Endothelial cell (in vitro differentiated cells): ENCODE results near the gene NRIP2. TPM values are rescaled to one million over a fixed set of nuclear protein-coding genes. Genes with fewer than 3 reads are reported as not detected.

ENCODE experiments used
- DNase-seq: peaks from one replicate; pipeline ENCODE4 v3.0.0; 2021; ENCODE audit warnings: low spot score
- H3K27ac Mint-ChIP-seq: one replicate; pipeline ENCODE4 v1.8.0; 2021; ENCODE audit warnings: mixed read lengths, inconsistent platforms; ENCODE audit not compliant: unreplicated experiment
- H3K27me3 Mint-ChIP-seq: one replicate; pipeline ENCODE4 v1.8.0; 2021; ENCODE audit warnings: mild to moderate bottlenecking, moderate library complexity, mixed read lengths, inconsistent platforms; ENCODE audit not compliant: unreplicated experiment
- H3K36me3 Mint-ChIP-seq: one replicate; pipeline ENCODE4 v1.8.0; 2021; ENCODE audit warnings: mild to moderate bottlenecking, low read depth, mixed read lengths, inconsistent platforms; ENCODE audit not compliant: unreplicated experiment
- H3K4me1 Mint-ChIP-seq: one replicate; pipeline ENCODE4 v1.8.0; 2021; ENCODE audit warnings: mild to moderate bottlenecking, mixed read lengths, inconsistent platforms; ENCODE audit not compliant: unreplicated experiment
- H3K4me3 Mint-ChIP-seq: one replicate; pipeline ENCODE4 v1.8.0; 2021; ENCODE audit warnings: mild to moderate bottlenecking, mixed read lengths, inconsistent platforms; ENCODE audit not compliant: unreplicated experiment
- H3K9me3 Mint-ChIP-seq: one replicate; pipeline ENCODE4 v1.8.0; 2021; ENCODE audit warnings: mixed read lengths, inconsistent platforms; ENCODE audit not compliant: unreplicated experiment
- CTCF ChIP-seq: fragments of 200-600 bp; sonication (generic); IDR thresholded peaks from one replicate; pipeline ENCODE4 v1.5.0; 2021; ENCODE audit warnings: antibody characterized with exemption; ENCODE audit not compliant: unreplicated experiment
- total RNA-seq: library from RNA; stranded (reverse); fragmentation: NEBNext Ultra II Directional; extraction: Animal tissue kit (Norgen Biotek cat#: 25700); gene quantifications from one replicate; pipeline ENCODE4 v1.2.1, GENCODE V29; 2021; ENCODE audit not compliant: unreplicated experiment

The NRIP2 gene
- total RNA-seq, 1 donor from 2014 or later, result 0.13 TPM

- H3K36me3 Mint-ChIP-seq, result peaks cover 10% of the 10 kb centered on the region
- DNase-seq, result no peak
- no peak for TF ChIP-seq CTCF
- peaks cover 6% of the 10 kb centered on the region for H3K27me3 Mint-ChIP-seq
- H3K4me1 Mint-ChIP-seq, result no peaks in the 10 kb centered on the region
- no peak overlapping the region for H3K27ac Mint-ChIP-seq
- no peak overlapping the region for H3K4me3 Mint-ChIP-seq
- no peaks in the 10 kb centered on the region for H3K9me3 Mint-ChIP-seq
Observed at GRCh38 chr12:2858944-2859421, 24.1 kb upstream of the NRIP2 start.

DNA sequence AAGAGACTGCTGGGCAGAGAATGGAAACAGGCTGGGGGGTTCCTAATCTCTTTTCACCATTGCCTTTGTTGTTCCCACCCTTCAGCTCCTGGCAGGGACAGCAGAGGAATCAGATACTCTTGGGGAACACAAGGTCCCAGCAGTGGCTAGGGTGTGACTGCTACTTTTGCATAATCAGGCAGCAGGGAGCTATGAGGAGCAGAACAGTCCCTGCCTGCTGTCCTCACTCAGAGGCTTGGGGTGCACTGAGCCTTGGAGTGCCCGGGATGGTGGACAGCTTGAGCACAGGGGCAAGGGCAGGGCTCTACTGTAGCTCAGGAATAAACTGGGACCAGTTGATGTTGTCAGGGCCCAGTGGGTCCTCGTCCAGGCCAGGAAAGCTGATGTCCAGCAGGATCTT is 23.5 kb upstream of the NRIP2 start:
- H3K4me1 Mint-ChIP-seq, result no peaks in the 10 kb centered on the region
- H3K4me3 Mint-ChIP-seq, result no peak overlapping the region
- no peak for TF ChIP-seq CTCF
- DNase-seq, result no peak
- H3K27me3 Mint-ChIP-seq, result peaks cover 6% of the 10 kb centered on the region
- no peak overlapping the region for H3K27ac Mint-ChIP-seq
- H3K9me3 Mint-ChIP-seq, result no peaks in the 10 kb centered on the region
- peaks cover 8% of the 10 kb centered on the region for H3K36me3 Mint-ChIP-seq

DNA sequence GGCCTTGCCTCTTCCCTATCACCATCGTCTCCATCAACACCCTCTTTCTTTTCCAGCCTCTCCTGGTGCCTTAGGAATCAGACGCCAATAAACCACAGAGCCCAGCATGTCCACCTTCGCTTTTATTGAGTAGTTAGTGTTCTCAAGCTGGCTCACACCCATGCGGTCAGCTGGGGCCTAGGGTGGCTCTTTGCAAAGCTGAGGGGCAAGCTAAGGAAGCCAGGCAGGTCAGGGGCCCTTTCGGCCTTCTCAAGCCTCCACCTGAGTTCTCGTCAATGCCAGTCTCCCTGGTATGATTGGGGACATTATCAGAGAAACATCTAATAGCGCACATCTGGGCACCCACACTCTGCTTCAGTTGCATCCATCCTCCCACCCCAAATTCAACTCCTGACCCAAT is 22.7 kb upstream of the NRIP2 start:
- TF ChIP-seq CTCF, result no peak
- H3K27ac Mint-ChIP-seq, result no peak overlapping the region
- no peak for DNase-seq
- no peaks in the 10 kb centered on the region for H3K4me1 Mint-ChIP-seq
- H3K27me3 Mint-ChIP-seq, result peaks cover 6% of the 10 kb centered on the region
- no peaks in the 10 kb centered on the region for H3K9me3 Mint-ChIP-seq
- peaks cover 8% of the 10 kb centered on the region for H3K36me3 Mint-ChIP-seq
- no peak overlapping the region for H3K4me3 Mint-ChIP-seq

DNA sequence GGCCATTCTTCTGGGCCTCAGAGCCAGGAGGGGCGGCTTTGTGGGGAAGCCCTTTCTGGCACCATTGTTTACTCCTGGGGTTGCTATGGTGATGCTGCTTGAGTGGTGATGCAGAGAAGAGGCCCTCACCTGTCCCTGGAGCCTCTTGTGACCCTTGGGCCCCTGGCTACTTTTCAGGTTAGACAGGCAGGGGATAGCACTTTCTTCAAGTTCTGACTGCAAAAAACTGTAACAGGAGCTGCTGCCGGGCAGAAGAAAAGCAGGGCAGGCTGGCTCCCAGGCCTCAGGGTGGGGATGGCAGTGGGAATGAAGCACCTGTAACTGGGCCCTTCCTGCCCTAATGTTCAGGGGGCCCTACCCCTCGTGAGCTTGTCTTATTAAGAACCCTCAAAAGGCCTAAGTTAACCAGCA is 22.2 kb upstream of the NRIP2 start, which contains the start of gene TEX52:
TEX52 (minus strand) TSS at position 19 of the 411 bp plus-strand sequence; CDS start at position 6, 13 bp downstream.
- no peak for TF ChIP-seq CTCF
- no peak within 1 kb of the TSS for H3K27ac Mint-ChIP-seq
- peaks cover 8% of the 10 kb centered on the region for H3K36me3 Mint-ChIP-seq
- no peak for DNase-seq
- no peaks in the 10 kb centered on the region for H3K9me3 Mint-ChIP-seq
- peaks cover 6% of the 10 kb centered on the region for H3K27me3 Mint-ChIP-seq
- no peak within 1 kb of the TSS for H3K4me3 Mint-ChIP-seq
- no peaks in the 10 kb centered on the region for H3K4me1 Mint-ChIP-seq

DNA sequence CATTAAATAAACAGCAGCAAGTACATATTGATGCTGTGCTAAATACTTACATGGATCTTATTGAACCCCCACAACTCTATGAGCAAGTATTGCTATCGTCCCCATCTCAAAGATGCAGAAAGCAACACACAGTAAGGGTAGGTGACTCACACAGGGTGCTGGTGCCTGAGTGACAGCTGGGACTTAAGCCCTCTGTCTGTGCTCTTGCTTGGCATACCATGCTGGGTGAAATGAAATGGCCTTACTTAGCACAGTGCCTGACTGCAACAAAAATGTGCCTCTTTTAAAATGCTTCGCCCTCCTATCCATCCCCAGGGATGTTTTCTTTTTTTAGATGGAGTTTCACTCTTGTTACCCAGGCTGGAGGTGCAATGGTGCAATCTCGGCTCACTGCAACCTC is 21.2 kb upstream of the NRIP2 start:
- no peak for DNase-seq
- H3K27me3 Mint-ChIP-seq, result peaks cover 6% of the 10 kb centered on the region
- no peak overlapping the region for H3K27ac Mint-ChIP-seq
- H3K4me3 Mint-ChIP-seq, result no peak overlapping the region
- no peaks in the 10 kb centered on the region for H3K4me1 Mint-ChIP-seq
- H3K9me3 Mint-ChIP-seq, result no peaks in the 10 kb centered on the region
- no peak for TF ChIP-seq CTCF
- H3K36me3 Mint-ChIP-seq, result peaks cover 8% of the 10 kb centered on the region
